NCI-H510A (cell line): ENCODE data around the gene CWF19L1.
A peak's percentile ranks its signal among the peaks of the same experiment; 100 is the strongest.

Source experiments
- DNase-seq: peaks from one replicate; lab custom pipeline; 2025; lab: John Stamatoyannopoulos, UW

Gene CWF19L1

DNA sequence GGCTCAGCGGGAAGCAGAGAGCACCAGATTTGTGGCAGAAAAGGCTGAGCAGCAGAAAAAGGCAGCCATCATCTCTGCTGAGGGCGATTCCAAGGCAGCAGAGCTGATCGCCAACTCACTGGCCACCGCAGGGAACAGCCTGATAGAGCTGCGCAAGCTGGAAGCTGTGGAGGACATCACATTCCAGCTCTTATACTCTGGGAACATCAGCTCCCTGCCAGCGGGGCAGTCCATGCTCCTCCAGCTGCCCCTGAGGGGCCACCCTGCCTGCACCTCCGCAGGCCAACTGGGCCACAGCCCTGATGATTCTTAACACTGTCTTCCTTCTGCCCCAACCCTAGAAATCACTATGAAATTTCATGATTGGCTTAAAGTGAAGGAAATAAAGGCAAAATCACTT, 18.6 kb downstream of the CWF19L1 start:
- DNase-seq: no peak

DNA sequence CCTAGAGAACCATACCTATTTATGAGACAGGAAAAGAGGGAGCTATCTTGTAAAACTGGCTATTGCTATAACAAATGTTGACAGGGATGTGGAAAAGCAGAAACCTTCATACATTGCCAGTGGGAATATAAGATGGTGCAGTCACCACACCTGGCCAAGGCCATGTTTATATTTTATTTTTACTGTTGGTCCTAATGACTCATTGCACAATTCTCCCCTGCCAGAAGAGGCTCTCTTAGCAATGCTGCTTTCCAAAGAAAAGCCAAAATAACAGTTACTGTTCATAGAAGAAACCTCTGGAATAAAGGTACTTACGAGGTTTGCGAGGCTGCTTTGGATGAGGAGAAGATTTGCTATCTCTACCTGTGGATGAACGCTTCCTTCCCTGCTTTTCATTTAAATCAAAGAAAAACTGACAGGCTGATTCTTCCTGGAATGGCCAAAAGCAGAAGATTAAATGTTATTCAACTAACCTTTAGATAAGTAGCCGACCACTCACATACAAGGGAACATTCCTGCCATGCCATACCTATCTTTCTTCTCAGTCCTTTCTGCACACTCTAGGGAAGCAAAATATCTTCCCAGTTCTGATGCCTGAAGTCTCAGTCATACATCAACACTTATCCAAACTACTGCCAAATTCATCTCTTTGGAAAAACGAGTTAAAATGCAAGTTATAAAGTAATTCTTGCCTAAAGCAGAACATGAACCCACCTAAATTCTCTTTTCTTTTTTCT, 21.8 kb downstream of the CWF19L1 start:
- no peak for DNase-seq

DNA sequence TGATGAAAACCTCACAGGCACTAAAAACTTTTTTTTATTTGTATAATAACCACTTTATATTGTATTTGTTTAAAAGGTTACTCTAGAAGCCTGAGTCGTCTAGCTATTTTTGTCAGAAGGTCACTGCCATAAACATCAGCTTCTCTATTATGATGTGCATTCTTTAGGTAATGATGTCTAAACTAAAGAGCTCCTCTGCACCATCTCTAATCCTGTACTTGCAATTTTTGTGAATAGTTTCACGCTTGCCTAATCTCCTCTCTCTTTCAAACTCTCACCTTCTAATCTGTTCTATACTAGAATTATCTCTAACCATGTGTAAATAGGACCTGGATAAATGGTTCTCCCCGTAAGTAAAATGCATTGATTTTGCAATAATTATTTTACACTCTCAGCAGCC, 27.6 kb downstream of the CWF19L1 start:
- DNase-seq: no peak

DNA sequence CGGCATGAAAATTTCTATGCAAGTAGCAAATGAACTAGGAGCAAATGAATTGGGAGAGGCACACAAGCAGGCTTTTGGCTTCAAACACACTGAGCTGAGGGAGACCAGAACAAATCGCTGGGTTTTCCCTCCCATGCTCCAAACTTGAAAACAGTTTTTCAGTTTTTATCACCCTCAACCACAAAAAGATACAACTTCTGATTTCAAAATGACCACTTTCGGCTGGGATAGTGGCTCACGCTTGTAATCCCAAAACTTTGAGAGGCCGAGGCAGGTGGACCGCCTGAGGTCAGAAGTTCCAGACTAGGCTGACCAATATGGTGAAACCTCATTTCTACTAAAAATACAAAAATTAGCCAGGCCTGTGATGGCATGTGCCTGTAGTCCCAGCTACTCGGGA, 29.0 kb downstream of the CWF19L1 start:
- no peak for DNase-seq

DNA sequence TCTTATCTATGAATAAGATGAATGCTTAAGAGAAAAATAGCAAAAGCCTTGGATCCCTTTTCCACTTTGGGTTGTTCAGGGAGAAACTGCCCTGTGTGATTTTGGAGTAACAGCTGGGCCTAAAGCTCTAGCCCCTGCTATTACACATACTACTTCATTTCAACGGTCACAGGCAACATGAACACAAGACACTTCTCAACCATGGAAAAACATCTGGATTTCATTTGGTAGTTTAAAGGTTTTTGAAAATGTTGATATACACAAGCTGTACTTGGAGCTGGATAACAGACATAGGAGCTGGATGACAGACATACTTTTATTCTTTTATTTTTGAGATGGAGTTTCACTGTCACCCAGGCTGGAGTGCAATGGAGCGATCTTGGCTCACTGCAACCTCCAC, 35.3 kb downstream of the CWF19L1 start:
- no peak for DNase-seq

DNA sequence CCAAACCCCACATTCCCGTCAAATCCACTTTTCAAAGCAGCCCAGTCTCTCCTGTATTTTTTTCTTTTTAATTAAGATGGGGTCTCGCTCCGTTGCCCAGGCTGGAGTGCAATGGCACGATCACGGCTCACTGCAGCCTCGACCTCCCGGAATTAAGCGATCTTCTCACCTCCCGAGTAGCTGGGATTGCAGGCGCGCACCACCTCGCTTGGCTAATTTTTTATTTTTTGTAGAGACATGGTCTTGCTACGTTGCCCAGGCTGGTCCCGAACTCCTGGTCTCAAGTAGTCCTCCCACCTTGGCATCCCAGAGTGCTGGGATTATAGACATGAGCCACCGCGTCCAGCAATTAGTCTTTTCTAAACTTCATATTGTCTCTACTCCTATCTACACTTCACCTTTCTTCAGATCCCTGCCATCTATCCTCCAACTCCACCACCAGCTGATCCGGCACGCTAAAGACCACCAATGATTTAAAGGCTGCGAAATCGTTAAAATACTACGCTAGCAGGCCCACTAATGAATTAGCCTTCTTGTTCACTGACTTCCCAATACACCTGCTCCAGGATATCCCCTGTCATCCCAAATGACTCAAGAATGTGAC, 37.5 kb downstream of the CWF19L1 start:
- DNase-seq: no peak

DNA sequence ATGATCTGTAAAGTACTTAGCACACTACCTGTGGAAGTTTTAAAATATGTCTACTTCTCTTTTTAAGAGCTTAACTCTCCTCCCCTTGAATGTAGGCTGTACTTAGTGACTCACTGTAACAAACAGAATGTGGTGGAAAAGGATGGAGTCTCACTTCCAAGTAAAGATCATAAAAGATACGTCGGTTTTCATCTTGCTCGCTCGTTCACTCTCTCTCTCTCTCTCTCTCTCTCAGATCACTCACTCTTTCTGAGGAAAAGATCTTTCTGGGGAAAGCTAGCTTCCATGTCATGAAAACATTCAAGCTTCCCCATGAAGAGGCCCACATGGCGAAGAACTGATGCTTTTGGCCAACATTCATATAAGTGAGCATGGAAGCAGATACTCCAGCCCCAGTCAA, 43.6 kb downstream of the CWF19L1 start:
- no peak for DNase-seq

DNA sequence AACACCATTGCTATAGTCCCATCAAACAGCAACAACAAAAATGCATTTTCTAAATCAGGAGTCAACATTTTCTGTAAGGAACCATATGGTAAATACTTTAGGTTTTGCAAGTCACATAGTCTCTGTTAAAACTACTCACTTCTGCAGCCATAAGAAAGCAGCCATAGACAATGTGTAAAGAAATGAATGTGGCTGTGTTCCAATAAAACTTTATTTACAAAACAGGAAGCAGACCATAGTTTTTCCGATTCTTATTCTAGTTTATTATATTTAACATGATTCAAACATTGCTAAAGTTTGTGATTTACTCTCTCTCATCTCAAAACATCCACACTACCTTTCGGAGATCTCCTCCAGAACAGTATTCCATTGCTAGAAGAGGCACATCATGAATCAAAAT, 44.9 kb downstream of the CWF19L1 start:
- no peak for DNase-seq

DNA sequence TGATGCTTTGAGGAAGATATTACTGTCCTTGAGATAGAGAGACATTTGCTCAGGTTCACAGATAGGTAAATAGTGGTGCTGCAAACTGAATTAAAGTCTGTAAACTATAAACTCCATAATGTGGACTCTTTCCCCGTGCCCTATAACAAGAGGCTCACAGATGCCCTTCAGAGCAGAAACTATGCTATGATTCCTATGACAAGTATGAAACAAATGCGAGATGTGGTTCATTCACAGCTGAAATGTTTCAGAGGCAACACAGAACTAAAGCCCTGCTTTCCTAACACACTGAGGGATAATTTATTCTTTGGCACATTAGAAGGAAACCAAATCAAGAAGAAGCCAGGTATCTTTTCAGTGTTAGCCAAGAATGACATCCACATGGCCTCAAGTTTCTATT, 51.4 kb downstream of the CWF19L1 start:
- no peak for DNase-seq

DNA sequence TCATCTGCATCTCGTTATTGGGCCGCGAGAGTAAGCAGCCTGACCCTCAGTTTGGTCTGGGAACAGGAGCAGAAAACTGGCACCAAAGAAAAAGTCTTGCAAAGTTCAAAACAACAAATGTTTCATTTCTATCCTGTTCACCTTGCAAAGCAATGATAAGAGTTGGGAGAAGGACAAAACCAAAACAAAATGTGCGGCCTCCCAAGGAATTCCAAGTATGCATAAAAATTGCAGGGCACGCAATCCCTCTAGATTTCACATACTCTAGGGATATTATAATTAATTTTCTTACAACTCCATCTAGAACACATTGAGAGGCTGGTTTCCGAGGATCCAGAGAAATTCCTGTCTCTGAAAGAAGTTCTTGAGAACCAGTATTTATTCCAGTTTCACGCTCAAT, 58.1 kb downstream of the CWF19L1 start:
- no peak for DNase-seq

DNA sequence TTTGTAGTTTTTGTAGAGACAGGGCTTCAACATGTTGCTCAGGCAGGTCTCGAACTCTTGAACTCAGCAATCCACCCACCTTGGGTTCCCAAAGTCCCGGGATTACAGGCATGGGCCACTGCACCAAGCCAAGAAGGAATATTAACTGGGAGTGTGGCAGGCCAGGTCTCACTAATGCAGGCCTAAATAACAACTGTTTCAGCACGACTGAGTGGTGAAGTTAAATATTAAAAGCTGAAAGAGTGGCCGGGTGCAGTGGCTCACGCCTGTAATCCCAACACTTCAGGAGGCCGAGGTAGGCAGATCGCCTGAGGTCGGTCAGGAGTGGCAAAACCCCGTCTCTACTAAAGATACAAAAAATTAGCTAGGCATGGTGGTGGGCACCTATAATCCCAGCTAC, 59.2 kb downstream of the CWF19L1 start:
- DNase-seq: no peak

DNA sequence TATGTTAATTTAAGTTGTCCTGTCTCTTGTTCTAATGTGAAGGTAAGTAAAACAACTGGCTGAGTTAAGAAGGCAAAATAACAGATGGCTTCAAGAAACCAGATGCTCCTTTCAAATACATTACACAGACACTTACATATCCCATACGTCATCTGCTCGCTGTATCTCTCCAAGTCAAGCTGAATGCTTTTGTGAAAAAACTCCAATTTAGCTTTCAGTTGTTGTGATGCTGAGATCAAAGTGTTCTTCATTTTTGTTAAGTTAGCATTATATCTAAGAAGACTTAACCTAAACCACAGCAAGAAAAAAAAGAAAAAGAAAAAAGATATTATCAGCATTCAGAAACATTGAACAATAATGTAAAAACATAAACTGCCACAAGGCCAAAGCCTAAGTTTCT, 63.1 kb downstream of the CWF19L1 start:
- DNase-seq: no peak

DNA sequence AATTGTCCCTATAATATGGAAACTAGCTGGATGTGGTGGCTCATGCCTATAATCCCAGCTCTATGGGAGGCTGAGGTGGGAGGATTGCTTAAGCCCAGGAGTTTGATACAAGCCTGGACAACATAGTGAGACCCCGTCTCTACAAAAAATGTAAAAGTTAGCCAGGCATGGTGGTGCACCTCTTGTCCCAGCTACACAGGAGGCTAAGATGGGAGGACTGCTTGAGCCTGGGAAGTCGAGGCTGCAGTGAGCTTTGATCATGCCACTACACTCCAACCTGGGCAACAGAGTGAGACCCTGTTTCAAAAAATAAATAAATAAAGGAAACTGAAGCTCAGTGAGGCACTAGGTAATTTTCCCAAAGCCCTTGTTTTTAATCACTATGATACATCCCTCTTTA, 65.9 kb downstream of the CWF19L1 start:
- DNase-seq: no peak

DNA sequence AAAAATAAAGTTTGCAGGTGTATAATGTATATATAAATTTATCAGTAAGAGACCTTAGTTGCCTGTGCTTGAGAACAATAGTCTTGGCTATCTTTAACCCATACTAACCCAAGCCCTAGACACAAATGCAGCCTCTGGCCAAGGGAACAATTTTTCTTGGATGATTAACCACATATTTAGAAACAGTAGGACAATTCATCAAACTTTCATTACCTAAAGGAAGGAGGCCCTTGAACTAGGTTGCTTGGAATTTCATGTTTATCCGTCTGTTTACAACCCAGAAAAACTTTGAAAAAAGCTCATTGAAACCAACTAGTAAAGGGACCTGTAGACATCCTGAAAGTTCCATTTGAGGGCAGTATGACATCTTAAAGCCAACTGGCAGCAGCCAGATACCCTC, 72.7 kb downstream of the CWF19L1 start:
- DNase-seq: no peak

DNA sequence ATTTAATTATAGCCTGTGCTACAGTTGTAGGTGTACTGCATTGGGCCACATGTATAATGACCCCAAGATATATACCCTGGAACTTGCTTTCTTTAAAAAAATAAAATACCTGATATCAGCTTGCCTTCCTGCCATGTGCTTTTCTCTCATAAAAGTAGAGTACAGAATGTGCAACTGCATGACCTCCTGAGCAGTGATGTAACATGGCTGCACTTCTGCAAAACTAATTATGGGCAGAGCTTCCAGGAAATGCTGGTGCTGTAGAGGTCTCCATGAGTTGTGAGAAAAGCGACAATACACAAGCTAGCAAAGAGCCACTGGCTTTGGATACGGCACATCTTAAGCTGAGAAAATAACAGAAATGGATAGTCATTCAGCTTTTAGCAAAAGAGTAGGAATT, 75.1 kb downstream of the CWF19L1 start:
- no peak for DNase-seq

DNA sequence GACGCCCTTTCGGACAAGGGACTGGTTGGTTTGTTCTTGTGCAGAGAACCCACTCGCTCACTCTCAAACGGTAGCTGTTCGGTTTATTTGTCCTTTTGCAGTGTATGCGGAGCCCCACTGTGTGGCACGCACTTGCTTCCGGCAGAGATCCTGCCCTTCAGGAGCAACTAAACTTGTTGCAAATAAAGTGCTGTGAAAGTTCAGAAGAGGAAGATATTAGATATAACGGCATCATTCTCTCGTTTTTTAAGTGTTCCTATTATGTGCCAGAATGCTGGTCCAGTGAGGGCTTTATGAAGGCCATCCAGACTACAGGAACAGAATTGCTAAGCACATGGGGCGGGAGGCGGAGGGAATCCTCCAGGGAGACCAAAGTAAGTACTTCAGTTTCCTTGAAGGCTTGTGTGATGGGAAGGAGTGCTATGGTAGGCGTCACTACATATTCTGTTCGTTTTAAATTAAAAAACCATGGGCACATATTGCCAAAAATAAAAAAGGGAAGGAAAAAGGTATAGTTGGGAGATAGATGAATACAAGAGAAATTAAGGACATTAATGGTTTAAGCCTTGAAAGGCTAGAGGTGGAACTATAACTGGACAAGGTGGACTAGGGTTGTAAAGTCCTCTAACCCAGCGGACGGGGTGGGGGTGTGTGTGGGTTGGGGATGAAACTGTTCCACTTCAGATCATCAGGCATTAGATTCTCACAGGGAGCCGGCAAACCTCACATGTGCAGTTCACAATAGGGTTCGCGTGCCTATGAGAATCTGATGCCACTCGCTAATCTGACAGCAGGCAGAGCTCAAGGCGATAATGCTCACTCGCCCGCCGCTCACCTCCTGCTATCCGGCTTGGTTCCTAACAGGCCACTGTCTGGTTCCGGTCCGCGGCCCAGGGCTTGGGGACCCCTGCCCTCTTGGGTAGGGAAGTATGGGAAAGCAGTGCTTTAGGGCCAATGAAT, 80.9 kb downstream of the CWF19L1 start:
- DNase-seq: no peak

DNA sequence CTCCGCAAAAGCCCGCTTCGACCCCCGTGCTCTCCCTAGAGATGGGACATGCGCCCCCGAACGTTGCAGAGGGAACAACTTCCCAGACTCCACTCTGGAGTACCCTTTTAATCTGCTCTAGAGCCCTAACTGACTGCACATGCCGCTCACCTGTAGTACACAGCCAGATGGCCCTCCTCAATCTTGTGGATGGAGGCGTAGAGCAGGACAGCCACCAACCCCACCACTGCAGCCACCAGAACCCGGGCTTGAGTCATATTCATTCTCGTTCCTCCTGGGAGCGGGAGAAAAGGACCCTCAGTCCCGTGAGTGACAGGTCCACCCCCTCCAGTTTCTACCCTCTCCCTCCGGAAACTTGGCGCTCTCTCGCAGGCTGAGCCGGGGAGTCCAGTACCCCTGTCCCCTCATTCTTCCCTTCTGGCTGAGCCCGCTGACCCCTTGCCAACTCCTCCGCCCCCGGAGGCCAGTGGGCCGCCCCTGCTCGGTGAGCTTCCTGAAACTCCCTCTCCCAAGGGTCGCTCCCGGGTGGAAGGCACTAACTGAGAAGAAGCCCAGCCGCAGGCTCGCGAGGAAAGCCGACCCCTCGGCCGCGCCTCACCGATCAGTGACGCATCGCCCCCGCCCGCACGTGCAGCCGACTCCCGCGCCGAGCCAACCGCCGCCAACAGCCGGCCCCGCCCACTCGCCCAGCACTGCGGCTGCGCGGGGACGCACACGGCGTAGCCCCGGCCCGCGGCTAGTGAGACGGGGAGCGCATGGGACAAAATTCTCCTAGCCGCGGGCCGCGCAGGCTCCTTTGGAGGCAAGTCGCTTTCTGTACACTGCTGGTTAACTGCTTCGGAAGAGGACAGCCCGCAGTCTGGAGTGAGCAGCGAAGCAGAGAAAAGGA, 81.8 kb downstream of the CWF19L1 start, which contains the start of gene ERLIN1:
Gene ERLIN1, minus strand, starts transcription at position 666 of the 889 bp plus-strand sequence. Its CDS starts 403 bp downstream, at position 263.
- peak; percentile 91 for DNase-seq

DNA sequence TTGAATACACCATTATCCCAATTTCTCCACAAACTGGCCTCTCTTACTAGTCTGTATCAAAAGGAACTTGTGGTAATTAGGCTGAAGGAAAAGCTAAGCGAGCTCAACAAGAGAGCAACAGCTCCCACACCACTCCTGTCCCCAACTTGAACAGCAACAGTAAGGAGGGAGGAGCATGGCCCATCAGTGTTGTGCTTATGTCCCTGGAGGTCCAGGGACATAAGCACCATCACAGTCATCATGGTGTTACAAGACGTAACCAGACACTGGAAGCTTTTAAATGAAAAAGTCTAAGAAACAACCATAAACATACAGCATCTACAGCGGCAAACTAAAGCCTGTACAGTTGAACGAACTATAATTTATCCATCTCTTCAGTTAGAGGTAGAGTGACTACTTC, 82.6 kb downstream of the CWF19L1 start:
- DNase-seq: peak; percentile 12

DNA sequence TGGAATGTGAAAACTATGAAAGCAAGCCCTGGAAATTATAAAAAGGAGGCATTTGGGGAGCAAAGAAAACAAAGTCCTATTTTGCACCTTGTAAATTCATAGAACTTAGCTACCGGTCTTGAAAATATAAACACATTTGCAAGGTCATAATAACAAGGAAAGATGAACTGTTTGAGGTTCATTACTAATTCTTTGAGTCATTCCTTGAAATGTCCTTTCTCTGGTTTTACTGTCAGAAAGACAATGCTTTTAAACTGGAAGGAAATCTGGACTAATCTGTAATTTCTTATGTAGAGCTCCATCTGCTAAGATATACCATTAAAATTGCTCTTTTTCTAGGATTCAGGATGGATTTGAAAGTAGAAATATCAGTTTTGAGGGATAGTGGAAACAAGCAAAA, 83.0 kb downstream of the CWF19L1 start:
- DNase-seq: no peak

DNA sequence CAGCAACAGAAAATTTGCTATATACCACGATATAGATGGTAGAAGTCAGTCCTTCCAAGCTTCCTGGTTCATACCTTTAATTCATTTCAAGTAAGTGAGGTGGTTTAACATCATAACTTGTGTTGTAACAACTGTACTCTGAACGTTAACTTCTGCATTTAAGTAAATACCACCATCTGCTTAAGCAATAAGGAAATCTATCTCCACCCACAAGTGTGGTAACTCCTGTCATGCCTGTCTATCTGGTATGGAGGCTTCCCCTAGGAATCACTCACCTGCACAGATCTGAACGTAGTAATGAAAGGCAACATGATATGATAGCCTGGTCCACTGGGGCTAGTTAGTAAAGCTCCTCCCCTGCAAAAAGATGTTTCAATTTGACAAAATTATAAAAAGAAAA, 84.0 kb downstream of the CWF19L1 start:
- DNase-seq: no peak

DNA sequence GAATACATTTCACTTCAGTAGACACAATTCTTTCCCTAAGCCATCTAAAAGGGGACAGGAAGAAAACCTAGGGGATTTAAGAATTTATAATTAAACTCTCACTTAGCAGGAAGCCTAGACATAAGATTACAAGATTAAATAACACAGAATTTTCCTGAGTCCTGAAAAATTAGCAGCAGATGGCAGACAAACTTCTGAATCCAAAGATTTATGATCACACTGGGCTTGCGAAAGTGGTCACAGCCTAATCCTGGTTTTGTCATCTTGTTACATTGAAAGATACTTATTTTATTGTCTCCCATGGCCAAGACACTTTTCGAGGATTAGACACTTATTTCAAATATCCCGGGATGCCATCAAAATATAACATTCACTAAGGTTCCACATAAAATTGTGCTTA, 84.5 kb downstream of the CWF19L1 start:
- DNase-seq: no peak
